Right forelimb (tissue), 1 donor: Measurements from ENCODE around the gene SLC4A5.

ENCODE experiments used
- DNase-seq: peaks from one replicate; pipeline ENCODE4 v3.0.0-alpha.2; 2018

Gene SLC4A5

DNA sequence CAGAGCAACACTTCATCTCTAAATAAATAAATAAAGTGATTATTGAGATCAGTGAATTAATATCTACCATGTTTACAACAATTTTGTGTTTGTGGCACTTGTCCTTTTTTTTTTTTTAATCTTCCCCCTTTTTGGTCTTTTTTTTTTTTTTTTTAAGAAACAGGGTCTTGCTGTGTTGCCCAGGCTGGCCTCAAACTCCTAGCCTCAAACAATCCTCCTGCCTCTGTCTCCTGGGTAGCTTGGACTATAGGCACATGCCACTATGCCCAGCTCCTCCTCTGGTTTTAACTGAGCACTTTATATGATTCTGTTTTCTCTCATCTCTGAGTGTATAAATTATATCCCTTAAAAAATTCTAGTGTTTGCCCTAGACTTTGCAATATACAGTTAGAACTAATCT lies 30.3 kb downstream of the SLC4A5 start:
- no peak for DNase-seq

GRCh38 chr2:74307720-74308119 lies 35.5 kb downstream of the SLC4A5 start:
- no peak for DNase-seq

GRCh38 chr2:74304332-74305148 lies 38.7 kb downstream of the SLC4A5 start:
- DNase-seq, result no peak

DNA sequence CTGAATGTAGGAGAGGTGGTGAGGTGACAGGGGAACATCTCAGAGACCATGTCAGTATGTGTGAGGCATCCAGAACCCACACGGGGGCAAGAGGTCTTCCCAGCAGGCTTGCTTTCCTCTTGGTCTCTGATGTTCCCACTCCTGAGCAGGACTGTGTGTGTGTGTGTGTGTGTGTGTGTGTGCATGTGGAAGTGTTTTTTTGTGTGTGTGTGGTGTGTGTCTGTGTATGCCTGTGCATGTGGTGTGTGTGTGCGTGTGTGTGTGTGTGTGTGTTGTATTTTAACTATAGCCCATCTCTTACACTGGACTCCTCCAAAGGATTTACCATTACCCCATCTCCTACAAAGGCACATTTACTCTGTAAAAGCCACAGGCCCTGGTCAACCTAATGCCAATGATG lies 40.4 kb downstream of the SLC4A5 start:
- no peak for DNase-seq

DNA sequence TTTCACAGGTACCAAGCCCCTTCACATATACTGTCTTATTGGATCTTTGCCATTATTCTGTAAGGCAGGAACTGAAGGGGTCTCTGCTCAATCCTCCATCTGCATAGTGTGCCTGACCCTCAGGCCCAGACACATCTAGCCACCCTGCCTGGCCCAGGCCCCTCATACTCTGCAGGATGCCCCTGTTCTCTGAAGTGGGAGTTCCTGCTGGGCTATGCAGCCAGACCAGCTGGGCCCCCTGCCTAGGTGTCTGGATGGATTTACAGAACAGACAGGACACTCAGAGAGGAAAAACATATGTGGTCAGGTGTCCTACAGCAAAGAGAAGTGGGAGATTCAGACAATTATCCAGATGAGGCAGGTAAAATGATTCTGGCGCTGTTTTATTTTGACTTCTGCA lies 42.0 kb downstream of the SLC4A5 start:
- no peak for DNase-seq

- DNase-seq, result no peak
These were observed 42.7 kb downstream of the SLC4A5 start for GRCh38 chr2:74300506-74300905.

DNA sequence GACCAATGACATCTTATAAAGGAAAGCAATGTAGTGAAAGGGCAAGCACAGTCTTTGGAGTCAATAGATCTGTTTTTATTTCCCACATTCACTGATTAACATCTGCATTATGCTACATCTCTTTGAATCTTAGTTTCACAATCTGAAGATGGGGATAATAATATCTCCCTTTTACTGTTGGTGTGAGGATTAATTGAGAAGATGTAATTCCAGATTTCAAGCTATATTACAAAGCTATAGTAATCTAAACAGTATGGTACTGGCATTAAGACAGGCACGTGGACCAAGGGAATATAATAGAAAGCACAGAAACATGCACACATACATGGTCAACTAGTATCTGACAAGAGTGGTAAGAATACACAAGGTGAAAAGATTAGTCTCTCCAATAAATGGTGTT lies 45.3 kb downstream of the SLC4A5 start:
- no peak for DNase-seq

DNA sequence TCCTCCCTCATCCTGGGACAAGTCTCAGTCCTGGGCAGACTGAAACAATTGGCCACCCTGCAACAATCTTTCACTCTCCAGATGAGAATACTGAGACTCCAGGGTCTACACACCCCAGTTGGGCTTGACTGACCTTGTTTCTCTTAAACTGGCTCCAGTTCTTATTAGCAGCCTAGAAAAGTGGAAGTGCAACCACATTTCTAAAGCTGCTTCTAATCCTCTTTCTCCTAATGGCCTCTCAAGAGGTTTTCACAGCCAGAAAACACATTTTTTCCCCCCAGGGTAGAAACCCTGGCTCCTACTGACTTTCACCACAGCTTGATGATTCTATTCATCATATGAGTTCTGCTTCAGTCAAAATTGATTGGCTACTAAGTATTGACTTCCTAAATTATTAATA lies 45.8 kb downstream of the SLC4A5 start:
- no peak for DNase-seq

DNA sequence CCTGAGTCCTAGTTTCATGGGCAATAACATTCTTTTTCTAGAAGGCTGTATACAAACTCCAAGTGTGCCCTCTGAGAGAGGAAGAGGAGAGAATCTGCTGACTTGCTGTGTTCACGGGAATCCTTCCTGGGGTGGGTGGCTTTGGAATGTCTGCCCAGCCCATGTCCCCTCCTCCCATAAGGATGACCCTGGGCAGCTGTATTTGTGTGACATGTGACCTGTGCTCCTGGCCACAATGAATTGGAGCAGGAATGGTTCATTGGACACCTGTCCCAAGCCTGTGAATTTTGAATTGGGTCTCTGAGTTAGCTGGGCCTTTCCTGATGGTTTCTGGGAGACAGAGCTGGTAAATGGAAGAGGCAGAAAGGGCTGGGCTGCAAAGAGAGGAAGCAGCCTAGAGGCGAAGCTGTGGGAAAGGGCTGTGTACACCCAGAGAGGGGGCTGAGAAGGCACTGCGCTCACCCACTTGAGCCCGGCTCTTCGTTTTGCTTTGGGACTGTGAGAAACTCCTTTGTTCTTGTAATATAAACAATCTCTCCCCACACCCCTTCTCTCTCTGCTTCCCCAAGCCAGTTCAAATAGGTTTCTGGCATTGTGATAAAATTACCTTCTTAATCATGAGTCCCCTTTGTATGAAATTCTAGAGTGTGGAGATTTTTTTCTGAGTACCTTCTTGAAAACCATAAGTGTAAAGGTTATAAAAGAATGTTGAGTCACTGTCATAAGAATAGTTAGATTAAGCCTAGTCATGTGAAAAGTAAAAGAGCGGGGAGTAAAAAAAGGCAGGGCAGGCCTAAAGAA lies 49.8 kb downstream of the SLC4A5 start:
- DNase-seq, result no peak

DNA sequence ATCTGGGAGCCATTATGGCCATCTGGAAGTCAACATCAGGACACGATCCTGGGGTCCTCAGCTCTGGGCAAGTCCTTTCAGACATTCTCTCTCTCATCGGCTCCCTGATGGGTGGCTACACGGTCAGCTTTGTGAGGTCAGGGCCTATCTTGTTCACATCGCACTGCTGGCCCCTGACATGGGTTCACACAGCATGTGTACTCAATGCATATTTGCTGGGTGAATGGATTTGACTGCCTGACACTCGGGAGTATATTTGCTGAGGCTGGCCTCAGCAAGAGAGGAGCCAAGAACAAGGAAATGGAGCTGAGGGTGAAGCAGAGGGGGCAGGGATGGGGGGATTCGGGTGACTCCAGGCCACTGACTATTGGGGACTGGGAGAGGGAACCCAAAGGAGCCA lies 50.5 kb downstream of the SLC4A5 start:
- no peak for DNase-seq

DNA sequence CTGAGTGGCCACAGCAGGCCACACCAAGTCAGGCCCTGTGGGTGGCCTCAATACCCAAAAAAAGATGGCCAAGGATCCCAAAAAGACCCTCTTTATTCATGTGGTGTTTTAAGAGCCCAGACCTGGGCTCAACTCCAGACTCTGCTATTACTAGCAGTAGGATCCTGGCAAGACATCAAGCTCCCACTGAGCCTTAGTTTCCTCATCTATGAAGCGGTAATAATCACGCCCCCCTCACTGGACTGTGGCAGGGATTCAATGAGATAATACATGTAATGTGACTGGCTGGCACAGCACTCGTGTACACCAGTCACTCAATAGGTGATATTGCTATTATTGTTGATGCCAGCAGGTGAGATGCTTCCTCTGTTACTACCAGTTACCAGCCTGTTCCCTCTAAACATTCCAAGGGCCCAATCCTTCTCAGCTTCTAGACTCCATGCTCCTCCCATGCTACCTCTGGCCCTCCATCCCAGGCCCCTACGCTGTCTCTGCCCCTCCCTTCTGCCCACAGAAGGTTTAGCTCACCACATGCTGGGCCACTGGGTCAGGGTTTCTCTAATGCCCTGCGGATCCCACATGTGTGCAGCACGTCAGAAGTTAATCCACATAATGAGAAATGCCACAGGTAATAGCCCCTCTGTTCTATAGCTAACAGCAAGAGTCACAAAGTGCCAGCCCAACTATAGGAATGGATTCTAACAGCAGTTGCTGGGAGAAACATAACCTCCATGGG lies 51.2 kb downstream of the SLC4A5 start:
- DNase-seq, result no peak

DNA sequence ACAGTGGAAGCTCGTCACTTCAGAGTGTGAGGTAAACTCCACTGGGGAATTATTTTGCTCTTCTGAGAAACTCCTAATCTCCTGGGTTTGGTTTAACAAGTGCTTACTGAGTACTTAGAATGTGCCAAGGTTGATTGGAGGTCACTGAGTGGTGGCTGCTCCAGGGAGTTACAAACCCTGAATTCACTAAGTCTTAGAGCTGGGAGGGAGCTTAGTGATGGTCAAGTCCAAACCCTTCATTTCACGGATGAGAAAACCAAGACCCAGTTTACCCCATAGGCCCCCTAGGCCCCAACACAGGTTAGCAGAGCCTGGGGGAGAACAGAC lies 52.0 kb downstream of the SLC4A5 start:
- DNase-seq, result no peak

DNA sequence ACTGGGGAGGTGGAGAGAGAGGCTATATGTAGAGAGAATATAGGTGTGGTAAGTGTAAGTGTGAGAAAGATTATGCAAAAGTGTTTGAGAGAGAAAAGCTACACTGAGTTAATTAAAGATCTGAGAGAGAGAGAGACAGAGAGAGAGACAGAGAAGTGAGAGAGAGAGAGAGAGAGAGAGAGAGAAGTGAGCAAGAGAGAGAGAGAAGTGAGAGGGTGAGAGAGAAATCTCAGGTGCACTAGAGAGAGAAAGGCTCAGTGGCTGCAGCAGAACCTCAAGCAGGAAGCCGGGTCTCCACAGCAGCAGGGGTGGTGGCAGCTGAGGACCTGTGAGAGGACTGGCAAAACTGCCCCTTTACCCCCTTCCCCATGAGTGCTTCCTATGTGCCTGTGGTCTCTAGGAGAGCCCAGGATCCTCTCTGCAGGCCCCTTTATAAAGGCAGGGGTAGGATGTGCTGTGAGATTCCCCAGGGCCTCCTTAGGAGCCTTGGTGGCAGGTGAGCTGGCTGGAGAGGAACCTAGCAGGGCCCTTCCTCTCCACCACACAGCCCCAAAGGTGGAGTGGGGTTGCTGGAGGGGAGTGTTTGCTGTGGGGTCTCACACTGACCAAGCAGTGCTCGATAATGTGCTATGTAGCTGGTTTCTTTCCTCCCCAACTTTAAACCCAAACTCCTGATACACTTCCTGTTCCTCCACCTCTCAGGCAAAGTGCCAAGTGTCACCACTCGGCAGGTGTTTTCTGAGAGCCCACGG lies 52.6 kb downstream of the SLC4A5 start:
- no peak for DNase-seq

GRCh38 chr2:74290066-74290465 lies 53.1 kb downstream of the SLC4A5 start:
- no peak for DNase-seq

GRCh38 chr2:74286725-74287124 lies 56.5 kb downstream of the SLC4A5 start:
- DNase-seq, result no peak

DNA sequence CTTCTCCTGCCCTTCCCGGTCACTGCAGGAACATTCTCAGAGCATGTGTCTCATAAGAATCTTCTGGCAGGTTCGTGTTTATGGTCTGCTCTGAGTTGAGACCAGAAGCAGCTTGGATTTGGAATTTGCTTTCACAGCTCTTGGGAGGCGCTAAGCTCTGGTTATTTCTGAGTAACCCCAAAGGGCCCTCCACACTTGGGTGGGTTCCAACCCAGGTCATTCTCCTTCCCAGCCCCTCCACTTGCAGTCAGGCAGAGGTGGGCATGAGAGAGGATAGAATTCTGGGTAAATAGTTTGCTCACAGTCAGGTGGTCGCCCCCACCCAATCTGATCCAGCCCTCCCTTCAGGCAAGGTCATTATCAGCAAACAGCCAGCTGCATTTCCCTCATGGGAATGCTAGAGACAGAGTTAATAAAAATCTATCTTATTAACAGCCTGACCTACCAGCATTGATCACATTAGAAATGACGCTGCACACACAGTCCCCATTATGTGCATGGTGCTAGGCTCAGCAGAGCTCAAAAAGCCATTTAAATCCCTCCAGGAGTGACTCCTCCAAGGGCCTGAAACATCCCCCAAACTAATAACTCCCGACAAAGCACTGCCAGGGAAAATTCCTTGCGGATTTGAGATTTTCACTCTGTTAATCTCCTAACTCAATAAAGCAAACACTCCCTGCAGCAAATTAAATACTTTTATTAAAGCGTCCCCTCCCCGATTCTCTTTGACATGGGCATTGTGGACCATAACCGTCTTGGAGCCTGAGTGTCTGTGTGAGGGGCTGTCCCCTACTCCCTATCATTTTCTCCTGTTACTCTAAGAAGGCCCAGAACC lies 61.9 kb downstream of the SLC4A5 start:
- DNase-seq, result no peak

DNA sequence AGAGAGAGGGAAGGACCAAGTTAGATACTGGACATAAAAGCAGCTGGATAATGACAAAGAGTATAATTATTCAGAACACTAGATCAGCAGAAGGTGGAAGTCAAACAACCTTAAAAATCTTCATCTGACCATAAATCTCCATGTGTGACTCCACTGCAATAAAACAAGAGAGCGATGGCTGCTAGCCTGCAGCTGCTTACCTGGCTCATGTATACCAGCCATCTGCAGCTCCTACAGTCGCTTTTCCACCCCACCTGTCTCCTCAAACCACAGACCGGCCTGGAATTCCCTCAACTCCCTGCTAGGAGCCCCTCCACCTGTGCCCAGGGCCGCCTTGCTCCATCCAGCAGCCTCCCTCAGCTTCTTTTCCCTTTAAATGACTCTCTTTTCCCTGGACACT lies 64.5 kb downstream of the SLC4A5 start:
- DNase-seq, result no peak

GRCh38 chr2:74278176-74278575 lies 65.0 kb downstream of the SLC4A5 start:
- no peak for DNase-seq

DNA sequence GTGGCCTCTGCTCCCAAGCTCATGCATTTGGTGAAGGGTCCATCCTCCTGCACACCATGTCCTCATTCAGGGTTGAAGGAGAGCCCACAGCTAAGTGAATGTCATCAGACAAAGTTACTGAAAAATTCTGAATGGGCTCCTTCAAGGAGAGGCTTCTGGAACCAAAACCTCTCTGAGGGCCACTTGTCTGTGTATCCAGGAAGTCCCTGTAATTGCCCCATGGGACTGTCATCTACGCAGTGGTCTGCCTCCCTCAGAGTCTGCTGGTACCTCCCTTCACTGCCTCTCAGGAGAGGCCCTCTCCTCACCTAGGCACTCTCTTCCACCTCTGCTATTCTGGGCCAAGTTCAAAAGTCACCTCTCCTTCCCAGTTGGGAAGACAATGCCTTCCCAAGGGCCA lies 68.0 kb downstream of the SLC4A5 start:
- no peak for DNase-seq

- no peak for DNase-seq
These were observed 73.5 kb downstream of the SLC4A5 start for GRCh38 chr2:74269667-74270066.

DNA sequence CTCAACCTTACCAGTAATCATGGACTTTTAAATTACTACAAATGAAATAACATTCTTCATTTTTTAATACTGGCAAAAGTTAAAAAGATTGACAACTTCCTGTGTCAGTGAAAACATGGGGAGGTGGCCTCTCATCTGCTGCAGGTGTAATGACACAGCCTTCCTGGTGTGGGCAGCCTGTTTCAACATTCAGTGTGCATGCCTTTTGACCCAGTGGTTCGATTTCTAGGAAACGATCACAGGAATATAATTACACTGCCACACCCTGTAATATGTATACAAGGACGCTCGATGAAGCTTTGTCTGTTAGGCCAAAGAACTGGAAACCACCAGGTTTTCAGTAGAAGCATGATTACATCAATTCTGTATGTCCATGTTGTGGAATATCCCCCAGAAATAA lies 76.1 kb downstream of the SLC4A5 start:
- no peak for DNase-seq

DNA sequence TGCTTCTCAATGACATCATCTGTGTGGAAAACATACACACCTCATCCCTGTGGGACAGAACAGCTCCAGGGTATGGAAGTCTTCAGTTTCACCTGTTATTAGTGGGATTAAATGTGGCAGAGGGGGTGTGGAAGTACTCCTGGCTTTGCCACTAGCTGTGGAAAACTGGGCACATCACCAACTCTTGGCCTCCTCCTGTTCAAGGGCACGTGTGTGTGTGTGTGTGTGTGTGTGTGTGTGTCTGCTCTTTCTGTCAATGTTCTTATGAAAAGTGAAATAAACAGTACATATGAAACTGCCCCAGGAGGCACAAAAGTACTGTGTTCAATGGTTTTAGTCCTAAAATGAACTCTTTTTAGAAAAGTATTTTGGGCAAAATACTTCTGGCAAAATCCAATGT lies 78.9 kb downstream of the SLC4A5 start:
- no peak for DNase-seq
